ENCODE data around the gene FGF18.
"Not testable (repeated sequence)": the region's sequence is repeated elsewhere in the genome, so short reads cannot be mapped to it uniquely, and the experiment has no call there.

Gene FGF18

GRCh38 chr5:171475596-171475995 lies 56.1 kb downstream of the FGF18 start:
- DNase-seq: no peak

DNA sequence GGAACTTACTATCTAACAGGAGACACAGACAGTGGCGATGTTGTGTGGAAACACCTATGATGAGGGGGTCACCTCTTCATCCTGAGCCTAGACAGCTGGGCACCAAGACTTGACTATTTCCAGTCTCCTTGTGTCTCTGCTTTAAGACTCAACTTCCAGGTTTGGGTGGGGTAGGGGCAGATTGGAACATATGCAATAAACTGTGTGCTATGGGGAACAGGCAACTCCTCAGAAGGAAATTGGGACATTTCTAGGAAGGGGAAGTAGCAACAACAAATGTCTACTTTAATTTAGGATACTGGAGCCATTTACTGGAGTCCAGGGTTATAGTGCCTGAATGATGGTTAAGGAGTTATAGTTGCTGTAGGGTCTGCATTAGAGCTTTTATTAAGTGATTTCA lies 57.3 kb downstream of the FGF18 start:
- no peak for DNase-seq

DNA sequence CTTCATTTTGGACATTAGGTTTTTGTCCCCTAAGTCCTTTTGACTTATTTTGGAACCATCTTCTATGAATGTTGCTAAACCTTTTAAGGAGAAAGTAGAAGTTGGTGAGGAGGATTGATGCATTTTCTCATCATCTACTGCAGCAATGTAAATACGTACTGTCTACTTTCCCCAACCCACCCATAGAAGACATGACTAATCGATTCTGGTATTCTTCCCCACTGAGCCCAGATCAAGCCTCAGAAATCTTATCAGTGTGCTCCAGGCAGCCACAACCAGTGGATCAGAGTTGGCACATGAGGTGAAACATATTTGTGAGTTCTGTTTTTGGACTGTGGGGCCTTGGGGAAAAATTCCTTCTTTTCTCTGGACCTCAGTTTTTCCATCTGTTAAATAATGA lies 57.7 kb downstream of the FGF18 start:
- no peak for DNase-seq

- no peak for DNase-seq
Measured at GRCh38 chr5:171477666-171478065, 58.2 kb downstream of the FGF18 start.

- DNase-seq: no peak
Measured at GRCh38 chr5:171478946-171479775, 59.7 kb downstream of the FGF18 start.

DNA sequence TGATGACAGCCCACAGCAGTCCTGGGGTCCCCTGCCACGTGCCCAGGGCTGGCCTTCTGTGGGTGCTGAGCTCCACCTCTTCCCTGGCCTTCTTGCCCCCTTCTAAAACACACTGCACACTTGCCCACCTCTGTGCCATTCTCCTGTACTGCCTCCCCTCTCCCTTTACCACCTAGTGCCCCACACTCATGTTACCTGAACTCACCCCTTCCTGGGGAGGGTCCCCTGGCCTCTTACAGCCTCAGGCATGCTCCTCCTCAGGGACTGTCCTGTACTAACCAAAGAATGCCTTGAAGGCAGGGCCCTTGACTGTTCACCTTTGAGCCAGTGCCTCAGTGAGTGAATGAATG lies 60.3 kb downstream of the FGF18 start:
- DNase-seq: no peak

GRCh38 chr5:171480239-171480638 lies 60.8 kb downstream of the FGF18 start:
- no peak for DNase-seq

GRCh38 chr5:171481571-171482433 lies 62.4 kb downstream of the FGF18 start:
- no peak for DNase-seq

DNA sequence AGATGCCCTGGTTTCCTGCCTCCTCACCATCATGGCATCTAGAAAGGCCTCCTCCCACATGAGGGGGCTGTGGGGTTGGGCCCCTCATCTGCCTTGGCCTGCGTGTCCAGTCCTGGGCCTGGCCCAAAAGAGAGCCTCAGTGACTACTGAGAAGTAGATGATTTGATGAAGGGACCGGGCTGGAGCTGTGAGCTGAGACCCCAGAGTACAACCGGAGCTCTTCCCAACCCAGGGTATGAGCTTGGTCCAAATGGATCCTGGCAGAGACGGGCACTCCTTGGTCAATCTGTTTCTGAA lies 62.9 kb downstream of the FGF18 start:
- no peak for DNase-seq

- no peak for DNase-seq
Measured at GRCh38 chr5:171483551-171484135, 64.2 kb downstream of the FGF18 start.

DNA sequence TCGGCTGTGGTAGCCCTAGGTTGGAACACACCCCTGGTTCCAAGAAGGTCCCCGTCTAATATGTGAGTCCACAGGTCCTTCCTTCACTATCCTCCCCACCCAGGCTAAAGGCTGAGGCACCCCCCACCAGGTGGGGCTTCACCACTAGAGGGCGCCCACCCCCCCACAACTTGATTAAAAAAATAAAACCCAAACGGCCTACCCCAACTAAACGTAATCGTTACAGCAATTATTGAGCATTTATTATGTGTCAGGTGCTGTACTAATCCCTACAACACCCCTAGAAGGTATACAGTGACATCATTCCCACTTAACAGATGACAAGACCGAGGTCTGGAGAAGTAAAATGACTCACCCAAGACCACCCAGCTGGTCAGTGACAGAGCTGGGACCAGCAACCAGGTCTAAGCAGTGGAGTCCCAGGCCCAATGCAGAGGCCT lies 65.0 kb downstream of the FGF18 start:
- peak; percentile 44 for DNase-seq

DNA sequence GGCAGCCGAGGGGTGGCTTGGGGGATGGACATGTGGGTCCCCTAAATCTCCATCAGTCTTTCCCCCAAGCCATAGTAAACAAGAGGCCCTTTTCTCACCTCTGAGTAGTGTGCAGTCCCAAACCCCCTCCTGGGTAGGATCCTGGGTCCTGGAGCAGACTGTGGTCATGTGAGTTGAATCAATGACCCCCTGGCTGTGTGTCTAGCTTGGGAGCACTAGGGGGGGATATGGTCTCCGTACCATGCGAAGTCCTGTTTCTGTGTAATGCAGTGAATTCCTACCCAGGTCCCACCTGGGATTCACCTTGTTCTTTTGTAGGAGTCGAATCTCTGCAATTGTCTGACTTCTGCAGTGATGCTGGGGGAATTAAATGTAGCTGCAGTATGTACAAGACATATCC lies 66.2 kb downstream of the FGF18 start:
- no peak for DNase-seq

GRCh38 chr5:171486613-171487012 lies 67.2 kb downstream of the FGF18 start:
- no peak for DNase-seq

DNA sequence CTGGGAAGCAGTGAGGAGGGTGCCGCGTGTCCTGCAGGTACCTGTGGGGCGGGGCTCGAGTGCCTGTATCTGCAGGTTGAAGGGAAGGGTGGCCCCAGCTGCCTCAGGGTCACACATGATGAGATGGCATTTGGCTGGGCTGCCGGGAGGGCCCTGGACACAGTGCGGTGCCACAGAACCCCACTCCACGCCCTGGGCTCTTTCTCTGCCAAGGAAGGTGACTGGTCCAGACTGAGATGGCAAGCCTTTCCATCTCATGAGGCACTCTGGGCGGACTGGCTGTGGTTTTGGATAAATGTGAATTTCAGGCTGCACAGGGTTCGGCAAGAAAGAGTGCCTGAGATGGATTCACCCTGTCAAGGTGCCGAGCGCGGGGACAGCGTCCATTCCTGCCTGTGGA lies 69.4 kb downstream of the FGF18 start:
- no peak for DNase-seq

GRCh38 chr5:171492781-171493180 lies 73.3 kb downstream of the FGF18 start:
- no peak for DNase-seq

GRCh38 chr5:171493646-171494393 lies 74.4 kb downstream of the FGF18 start:
- DNase-seq: no peak

- DNase-seq: no peak
Measured at GRCh38 chr5:171494452-171495121, 75.1 kb downstream of the FGF18 start.

DNA sequence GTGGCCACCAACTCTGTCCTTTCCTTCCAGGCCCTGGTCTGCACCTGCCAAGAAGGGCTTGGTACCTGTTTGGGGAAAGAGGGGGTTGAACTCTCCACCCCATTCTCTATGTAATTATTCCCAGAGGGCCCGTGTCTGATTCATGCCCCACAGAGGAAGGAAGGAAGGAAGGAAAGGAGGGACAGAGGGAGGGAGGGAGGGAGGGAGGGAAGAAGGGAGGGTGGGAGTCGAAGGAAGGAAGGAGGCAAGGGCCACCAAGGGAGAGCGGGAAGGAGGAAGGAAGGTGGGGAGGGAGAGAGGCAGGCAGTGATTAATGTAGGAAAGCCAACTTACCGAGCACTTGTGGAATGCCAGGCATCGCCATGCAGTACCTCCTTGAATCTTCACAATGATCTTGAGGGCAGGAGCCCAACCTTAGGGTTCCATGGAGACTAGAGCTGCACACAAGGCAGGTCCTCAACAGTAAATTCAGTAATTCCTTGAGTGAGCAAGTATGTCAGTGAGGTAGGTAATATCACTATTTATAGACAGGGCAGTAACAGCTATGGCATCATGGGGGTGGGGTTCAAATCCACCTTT lies 75.8 kb downstream of the FGF18 start:
- no peak for DNase-seq

GRCh38 chr5:171496456-171496855 lies 77.0 kb downstream of the FGF18 start:
- no peak for DNase-seq

DNA sequence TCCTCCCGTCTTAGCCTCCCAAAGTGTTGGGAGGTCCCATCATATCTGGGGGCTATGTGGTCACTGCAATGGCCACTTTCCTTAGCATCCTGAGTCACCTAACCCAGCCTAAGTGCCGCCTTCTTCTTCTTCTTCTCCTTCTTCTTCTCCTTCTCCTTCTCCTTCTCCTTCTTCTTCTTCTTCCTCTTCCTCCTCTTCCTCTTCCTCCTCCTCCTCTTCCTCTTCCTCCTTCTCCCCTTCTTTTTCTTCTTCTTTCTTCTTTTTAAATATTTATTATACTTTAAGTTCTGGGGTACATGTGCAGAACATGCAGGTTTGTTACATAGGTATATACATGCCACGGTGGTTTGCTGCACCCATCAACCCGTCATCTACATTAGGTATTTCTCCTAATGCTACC lies 78.0 kb downstream of the FGF18 start:
- not testable (repeated sequence) for DNase-seq

DNA sequence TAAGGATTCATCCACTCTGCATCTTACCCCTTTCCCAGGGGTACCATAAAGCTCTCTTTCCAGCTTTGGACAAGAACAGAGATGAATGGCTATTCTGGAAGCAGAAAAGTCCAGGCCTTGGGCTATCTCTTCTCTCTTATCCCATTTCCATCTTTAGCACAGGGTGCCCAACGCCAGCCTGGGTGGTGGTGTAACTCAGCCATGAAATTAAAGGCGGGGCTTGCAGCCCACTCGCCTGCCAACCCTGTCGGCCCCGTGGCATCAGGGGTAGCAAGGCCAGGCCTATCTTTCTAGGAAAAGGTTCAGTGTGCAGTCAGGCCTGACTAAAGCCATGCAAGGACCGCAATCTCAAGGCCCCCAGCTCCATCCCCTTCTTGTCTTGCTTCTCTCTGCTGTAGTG lies 78.7 kb downstream of the FGF18 start:
- no peak for DNase-seq

- no peak for DNase-seq
Measured at GRCh38 chr5:171499611-171500010, 80.2 kb downstream of the FGF18 start.
